ENCODE data around the gene CD1C.
"Not testable (repeated sequence)": the region's sequence is repeated elsewhere in the genome, so short reads cannot be mapped to it uniquely, and the experiment has no call there.

CD1C gene

GRCh38 chr1:158289811-158290210 lies at the start of gene CD1C:
Gene CD1C, plus strand, starts transcription at chr1:158289923. Its CDS starts 142 bp downstream, at chr1:158290065.
- no peak for DNase-seq

GRCh38 chr1:158246650-158247049 lies 43.1 kb upstream of the CD1C start:
- DNase-seq, result no peak

- DNase-seq, result peak; percentile 6
Observed at GRCh38 chr1:158248118-158248517, 41.6 kb upstream of the CD1C start.

- DNase-seq, result no peak
Observed at GRCh38 chr1:158248771-158249170, 41.0 kb upstream of the CD1C start.

GRCh38 chr1:158249646-158250045 lies 40.1 kb upstream of the CD1C start:
- DNase-seq, result no peak

- DNase-seq, result no peak
Observed at GRCh38 chr1:158251163-158251562, 38.6 kb upstream of the CD1C start.

- no peak for DNase-seq
Observed at GRCh38 chr1:158255656-158256055, 34.1 kb upstream of the CD1C start.

- not testable (repeated sequence) for DNase-seq
Observed at GRCh38 chr1:158256747-158257146, 33.0 kb upstream of the CD1C start.

GRCh38 chr1:158257888-158258287 lies 31.8 kb upstream of the CD1C start:
- DNase-seq, result no peak

GRCh38 chr1:158259117-158259516 lies 30.6 kb upstream of the CD1C start:
- no peak for DNase-seq

GRCh38 chr1:158272681-158273080 lies 17.0 kb upstream of the CD1C start:
- DNase-seq, result no peak

- DNase-seq, result no peak
Observed at GRCh38 chr1:158274797-158275196, 14.9 kb upstream of the CD1C start.

- DNase-seq, result not testable (repeated sequence)
Observed at GRCh38 chr1:158282421-158282820, 7.3 kb upstream of the CD1C start.

- no peak for DNase-seq
Observed at GRCh38 chr1:158283965-158284364, 5.8 kb upstream of the CD1C start.

GRCh38 chr1:158285756-158286241 lies 3.9 kb upstream of the CD1C start:
- peak; percentile 3 for DNase-seq

GRCh38 chr1:158286487-158286886 lies 3.2 kb upstream of the CD1C start:
- no peak for DNase-seq

GRCh38 chr1:158286941-158287346 lies 2.8 kb upstream of the CD1C start:
- no peak for DNase-seq

GRCh38 chr1:158290321-158290844 lies 660 bp downstream of the CD1C start:
- no peak for DNase-seq

- no peak for DNase-seq
Observed at GRCh38 chr1:158295791-158296190, 6.1 kb downstream of the CD1C start.

GRCh38 chr1:158310623-158311022 lies 20.9 kb downstream of the CD1C start:
- no peak for DNase-seq

GRCh38 chr1:158311066-158311465 lies 21.3 kb downstream of the CD1C start:
- no peak for DNase-seq

GRCh38 chr1:158323866-158324265 lies 34.1 kb downstream of the CD1C start:
- no peak for DNase-seq

GRCh38 chr1:158324395-158324794 lies 34.7 kb downstream of the CD1C start:
- no peak for DNase-seq

- no peak for DNase-seq
Observed at GRCh38 chr1:158327481-158327880, 37.8 kb downstream of the CD1C start.

- DNase-seq, result no peak
Observed at GRCh38 chr1:158328426-158328825, 38.7 kb downstream of the CD1C start.

Measured in activated naive CD4-positive, alpha-beta T cell treated with Interleukin-2 at 50 U/mL for 16 hours (primary cell).